HG02970 (cell line): ENCODE data around the gene TUBA8.
"Not testable (repeated sequence)": the region's sequence is repeated elsewhere in the genome, so short reads cannot be mapped to it uniquely, and the experiment has no call there.

ENCODE experiments used
- ATAC-seq: cut with Tn5 transposase; IDR thresholded peaks from one replicate; pipeline ENCODE4 v1.9.1; 2021; ENCODE audit warnings: mild to moderate bottlenecking, moderate library complexity, moderate number of reproducible peaks; ENCODE audit not compliant: unreplicated experiment, low FRiP score

TUBA8 gene

GRCh38 chr22:18121954-18122554 lies 11.4 kb downstream of the TUBA8 start:
- no peak for ATAC-seq

GRCh38 chr22:18123476-18124025 lies 12.9 kb downstream of the TUBA8 start:
- ATAC-seq = not testable (repeated sequence)

GRCh38 chr22:18126606-18127005 lies 16.0 kb downstream of the TUBA8 start:
- no peak for ATAC-seq

- ATAC-seq = no peak
Observed at GRCh38 chr22:18130018-18130417, 19.4 kb downstream of the TUBA8 start.

GRCh38 chr22:18130699-18131429 lies 20.3 kb downstream of the TUBA8 start:
- no peak for ATAC-seq

GRCh38 chr22:18133452-18133851 lies 22.8 kb downstream of the TUBA8 start:
- no peak for ATAC-seq

- ATAC-seq = no peak
Observed at GRCh38 chr22:18136563-18137320, 26.1 kb downstream of the TUBA8 start.

GRCh38 chr22:18141004-18141403 lies 30.4 kb downstream of the TUBA8 start:
- ATAC-seq = not testable (repeated sequence)

GRCh38 chr22:18144105-18144504 lies 33.5 kb downstream of the TUBA8 start:
- no peak for ATAC-seq

GRCh38 chr22:18145676-18146388 lies 35.2 kb downstream of the TUBA8 start:
- ATAC-seq = no peak

GRCh38 chr22:18146389-18146753 lies 35.8 kb downstream of the TUBA8 start:
- ATAC-seq = no peak

GRCh38 chr22:18147791-18148190 lies 37.2 kb downstream of the TUBA8 start:
- no peak for ATAC-seq

- no peak for ATAC-seq
Observed at GRCh38 chr22:18148293-18148965, 37.8 kb downstream of the TUBA8 start.

- ATAC-seq = no peak
Observed at GRCh38 chr22:18152519-18152918, 41.9 kb downstream of the TUBA8 start.

GRCh38 chr22:18154821-18155390 lies 44.3 kb downstream of the TUBA8 start:
- ATAC-seq = no peak

GRCh38 chr22:18155546-18155945 lies 44.9 kb downstream of the TUBA8 start:
- ATAC-seq = not testable (repeated sequence)

- no peak for ATAC-seq
Observed at GRCh38 chr22:18156878-18157713, 46.5 kb downstream of the TUBA8 start.

GRCh38 chr22:18157714-18158028 lies 47.1 kb downstream of the TUBA8 start:
- ATAC-seq = no peak

GRCh38 chr22:18160641-18161040 lies 50.0 kb downstream of the TUBA8 start:
- not testable (repeated sequence) for ATAC-seq
